Esophagus (tissue), 2 donors: ENCODE data around the gene MAN2A1. TPM values are rescaled to one million over a fixed set of nuclear protein-coding genes. Genes with fewer than 3 reads are reported as not detected.

ENCODE experiments used
- H3K27ac ChIP-seq, 2 donors: one replicate each; pipeline ENCODE4 v1.5.1; 2013; ENCODE audit warnings: low read depth in 2 of 2, mild to moderate bottlenecking in 2 of 2, inconsistent platforms in 1 of 2, low read length in 1 of 2, moderate library complexity in 1 of 2
- H3K27me3 ChIP-seq, 2 donors: one replicate each; pipeline ENCODE4 v1.6.1; 2013; ENCODE audit warnings: low read length in 2 of 2, control low read depth in 1 of 2, mild to moderate bottlenecking in 1 of 2; ENCODE audit not compliant: insufficient read depth in 2 of 2, control insufficient read depth in 1 of 2
- H3K36me3 ChIP-seq, 2 donors: one replicate each; pipeline ENCODE4 v1.6.1; 2013; ENCODE audit warnings: low read length in 1 of 2; ENCODE audit not compliant: control insufficient read depth in 2 of 2, insufficient read depth in 2 of 2
- H3K4me1 ChIP-seq, 2 donors: one replicate each; pipeline ENCODE4 v1.6.1; 2013; ENCODE audit warnings: low read length in 1 of 2; ENCODE audit not compliant: control insufficient read depth in 2 of 2, insufficient read depth in 2 of 2
- H3K4me3 ChIP-seq, 2 donors: one replicate each; pipeline ENCODE4 v1.5.1; 2013; ENCODE audit warnings: low read length in 2 of 2, mild to moderate bottlenecking in 2 of 2, low read depth in 1 of 2, moderate library complexity in 1 of 2
- H3K9me3 ChIP-seq, 2 donors: one replicate each; pipeline ENCODE4 v1.6.1; 2013; ENCODE audit warnings: mild to moderate bottlenecking in 2 of 2, low read depth in 1 of 2, low read length in 1 of 2, moderate library complexity in 1 of 2; ENCODE audit not compliant: control insufficient read depth in 2 of 2, insufficient read depth in 1 of 2
- WGBS, 2 donors: extraction: QIAGEN DNeasy Blood & Tissue Kit; methylation state at CpG; one replicate each; pipeline ENCODE4 v1.1.7; 2013; 5-methylcytosine and 5-hydroxymethylcytosine counted together
- polyA plus RNA-seq, 2 donors: library from polyadenylated mRNA; stranded (reverse); fragments of 200-250 nt; gene quantifications; one replicate each; pipeline ENCODE4 v1.2.3, GENCODE V29; 2013
- donor health status: healthy with polysubstance abuse.
- donor health status: Bipolar disorder and iron deficiency.

MAN2A1 gene
- polyA plus RNA-seq, 2 donors: 4.9 to 6.5 TPM

DNA sequence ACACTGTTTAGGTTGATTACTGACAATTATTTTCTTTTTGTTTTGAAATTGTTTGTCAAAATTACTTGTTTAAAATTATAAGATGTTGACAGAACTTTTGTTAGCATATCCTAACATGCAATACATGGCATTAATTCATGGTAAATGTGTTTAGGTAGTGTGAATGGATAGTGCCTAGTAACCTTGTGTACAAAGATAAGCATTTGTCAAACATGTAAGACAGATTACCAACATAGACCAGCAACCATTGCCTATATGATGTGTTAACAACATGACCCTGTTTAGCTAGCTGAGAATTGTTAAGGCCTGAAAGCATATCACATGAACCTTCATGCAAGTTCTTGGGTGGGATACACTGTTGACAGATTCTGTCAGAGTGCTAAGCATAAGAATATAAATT, 13.4 kb downstream of the MAN2A1 start:
- no peaks in the 10 kb centered on the region for H3K27me3 ChIP-seq
- peaks cover 2 to 5% of the 10 kb centered on the region in 2 donors for H3K4me1 ChIP-seq
- H3K36me3 ChIP-seq: no peaks in the 10 kb centered on the region
- no peak overlapping the region for H3K4me3 ChIP-seq
- no peaks in the 10 kb centered on the region for H3K9me3 ChIP-seq
- no peak overlapping the region for H3K27ac ChIP-seq

DNA sequence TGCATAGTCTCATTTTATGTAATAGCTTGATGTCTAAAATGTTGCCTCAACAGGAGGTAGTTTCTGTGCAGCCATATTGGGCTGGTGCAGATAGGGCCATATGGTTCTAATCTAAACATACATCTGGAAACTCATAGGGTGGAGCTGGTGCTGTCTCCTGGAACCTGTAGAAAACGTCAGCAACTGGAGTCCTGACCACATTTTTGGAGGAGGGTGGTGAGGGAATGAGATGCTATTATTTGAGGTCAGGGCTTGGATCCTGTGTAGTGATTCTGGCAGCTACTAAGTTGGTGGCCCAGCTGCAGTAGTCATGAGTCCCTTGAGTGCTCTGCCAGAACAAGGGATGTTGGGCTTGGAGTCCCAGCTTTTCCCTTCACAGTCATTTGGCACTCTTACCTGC, 14.1 kb downstream of the MAN2A1 start:
- Histone ChIP-seq H3K4me3 (no peak overlapping the region), H3K36me3 (no peaks in the 10 kb centered on the region), H3K27ac (no peak overlapping the region), H3K9me3 (no peaks in the 10 kb centered on the region), H3K27me3 (no peaks in the 10 kb centered on the region), H3K4me1 (peaks cover 2 to 5% of the 10 kb centered on the region in 2 donors)
- WGBS, 2 donors: 29 to 36% methylated on average over 1 of the region's 1 CpG

GRCh38 chr5:109704282-109704952, 14.7 kb downstream of the MAN2A1 start:
- H3K27ac ChIP-seq: no peak overlapping the region
- no peaks in the 10 kb centered on the region for H3K9me3 ChIP-seq
- 73 to 75% methylated on average over 10 of the region's 10 CpGs for WGBS, 2 donors
- H3K4me3 ChIP-seq: no peak overlapping the region
- peaks cover 2 to 5% of the 10 kb centered on the region in 2 donors for H3K4me1 ChIP-seq
- H3K36me3 ChIP-seq: no peaks in the 10 kb centered on the region
- no peaks in the 10 kb centered on the region for H3K27me3 ChIP-seq

DNA sequence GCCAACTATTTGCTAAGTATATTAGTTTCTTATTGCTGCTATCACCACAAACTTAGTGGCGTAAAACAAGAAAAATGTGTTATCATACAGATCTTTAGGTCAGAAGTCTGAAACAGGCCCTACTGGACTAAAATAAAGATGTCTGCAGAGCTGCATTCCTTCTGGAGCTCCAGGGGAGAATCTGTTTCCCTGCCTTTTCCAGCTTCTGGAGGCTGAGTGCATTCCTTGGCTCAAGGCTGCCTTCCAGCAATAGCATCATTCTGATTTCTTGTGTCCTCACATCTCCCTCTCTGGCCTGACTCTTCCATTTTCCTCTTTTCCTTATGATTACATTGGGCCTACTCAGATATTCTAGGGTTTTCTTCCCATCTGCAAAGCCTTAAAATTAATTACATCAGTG, 15.9 kb downstream of the MAN2A1 start:
- no peak overlapping the region for H3K27ac ChIP-seq
- no peaks in the 10 kb centered on the region for H3K9me3 ChIP-seq
- 96% methylated on average over 1 of the region's 1 CpG for WGBS, 2 donors
- H3K4me1 ChIP-seq: peaks cover 2 to 5% of the 10 kb centered on the region in 2 donors
- no peaks in the 10 kb centered on the region for H3K36me3 ChIP-seq
- H3K4me3 ChIP-seq: no peak overlapping the region
- no peaks in the 10 kb centered on the region for H3K27me3 ChIP-seq

GRCh38 chr5:109706095-109706494, 16.4 kb downstream of the MAN2A1 start:
- H3K36me3 ChIP-seq: no peaks in the 10 kb centered on the region
- no peak overlapping the region for H3K27ac ChIP-seq
- H3K9me3 ChIP-seq: no peaks in the 10 kb centered on the region
- WGBS, 2 donors: 95 to 98% methylated on average over 1 of the region's 1 CpG
- H3K27me3 ChIP-seq: no peaks in the 10 kb centered on the region
- peaks cover 2 to 5% of the 10 kb centered on the region in 2 donors for H3K4me1 ChIP-seq
- no peak overlapping the region for H3K4me3 ChIP-seq

DNA sequence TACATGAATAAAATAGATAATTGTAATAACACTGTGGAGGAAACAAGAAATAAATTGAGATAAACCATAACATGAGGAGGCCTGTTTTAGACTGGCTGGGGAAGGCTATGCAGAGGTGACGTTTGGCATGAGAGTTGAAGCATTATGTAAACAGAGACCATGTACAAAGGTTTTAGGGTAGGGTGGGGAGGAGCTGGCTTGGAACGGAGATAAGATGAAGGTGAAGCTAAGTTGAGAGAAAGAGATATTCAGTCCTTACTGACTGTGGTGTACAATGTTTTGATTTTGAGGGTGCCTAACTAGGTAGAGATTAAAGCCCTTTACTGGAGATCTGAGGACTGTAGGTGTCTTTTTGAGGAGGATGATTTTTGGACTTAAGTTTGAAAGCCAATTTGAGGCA, 17.8 kb downstream of the MAN2A1 start:
- Histone ChIP-seq H3K4me3 (no peak overlapping the region), H3K4me1 (peaks cover 2 to 5% of the 10 kb centered on the region in 2 donors), H3K27me3 (no peaks in the 10 kb centered on the region), H3K36me3 (no peaks in the 10 kb centered on the region), H3K27ac (no peak overlapping the region), H3K9me3 (no peaks in the 10 kb centered on the region)
- WGBS, 2 donors: 59 to 74% methylated on average over 2 of the region's 2 CpGs

DNA sequence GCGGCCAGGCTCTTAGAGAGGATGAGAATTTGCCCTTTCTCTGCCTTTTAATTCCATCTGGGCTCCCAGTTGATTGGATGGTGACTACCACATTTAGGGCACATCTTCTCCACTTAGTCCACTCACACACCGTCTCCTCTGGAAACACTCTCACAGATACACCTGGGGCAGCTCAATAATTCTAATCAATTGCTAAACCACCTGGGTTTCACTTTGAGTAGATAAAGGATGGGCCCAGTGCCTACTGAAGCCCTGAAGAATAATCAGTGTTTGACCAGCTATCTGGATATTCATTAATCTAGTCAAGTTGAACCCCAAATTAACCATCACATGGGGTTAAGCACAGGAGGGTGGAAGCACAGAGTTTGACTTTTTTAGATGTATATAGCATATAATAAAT, 19.1 kb downstream of the MAN2A1 start:
- no peak overlapping the region for H3K4me3 ChIP-seq
- peaks cover 2 to 5% of the 10 kb centered on the region in 2 donors for H3K4me1 ChIP-seq
- H3K27ac ChIP-seq: no peak overlapping the region
- H3K36me3 ChIP-seq: no peaks in the 10 kb centered on the region
- WGBS, 2 donors: 90 to 97% methylated on average over 2 of the region's 2 CpGs
- H3K9me3 ChIP-seq: no peaks in the 10 kb centered on the region
- H3K27me3 ChIP-seq: no peaks in the 10 kb centered on the region

DNA sequence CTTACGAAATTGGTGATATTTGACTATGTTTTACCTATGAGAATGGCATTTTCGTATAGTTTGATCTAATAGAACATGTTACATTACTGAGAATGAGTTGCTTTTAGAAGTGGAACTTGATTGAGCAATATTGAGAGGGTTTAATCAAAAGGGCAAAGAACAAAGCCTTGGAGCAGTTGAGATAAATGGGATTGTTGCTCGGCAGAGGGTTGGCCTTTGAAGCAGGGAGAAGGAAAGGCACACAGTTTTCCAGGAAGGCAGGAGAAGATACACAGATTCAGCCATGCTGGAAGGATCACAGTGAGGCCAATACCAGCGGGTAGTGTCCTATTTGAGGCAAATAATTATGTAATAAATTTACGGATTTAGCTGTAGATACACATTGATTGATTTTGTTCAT, 19.5 kb downstream of the MAN2A1 start:
- Histone ChIP-seq H3K27me3 (no peaks in the 10 kb centered on the region), H3K36me3 (no peaks in the 10 kb centered on the region), H3K4me1 (peaks cover 2 to 3% of the 10 kb centered on the region in 2 donors), H3K4me3 (no peak overlapping the region), H3K27ac (no peak overlapping the region), H3K9me3 (no peaks in the 10 kb centered on the region)
- 73 to 92% methylated on average over 5 of the region's 5 CpGs for WGBS, 2 donors

- H3K4me3 ChIP-seq: no peak overlapping the region
- H3K4me1 ChIP-seq: peaks cover 0 to 2% of the 10 kb centered on the region in 2 donors
- no peak overlapping the region for H3K27ac ChIP-seq
- H3K9me3 ChIP-seq: no peaks in the 10 kb centered on the region
- no peaks in the 10 kb centered on the region for H3K36me3 ChIP-seq
- no peaks in the 10 kb centered on the region for H3K27me3 ChIP-seq
Measured at GRCh38 chr5:109711673-109712072, 21.9 kb downstream of the MAN2A1 start.

- no peak overlapping the region for H3K27ac ChIP-seq
- H3K36me3 ChIP-seq: no peaks in the 10 kb centered on the region
- no peaks in the 10 kb centered on the region for H3K27me3 ChIP-seq
- no peaks in the 10 kb centered on the region for H3K9me3 ChIP-seq
- WGBS, 2 donors: 77 to 80% methylated on average over 3 of the region's 3 CpGs
- no peak overlapping the region for H3K4me3 ChIP-seq
- H3K4me1 ChIP-seq: no peaks in the 10 kb centered on the region
Measured at GRCh38 chr5:109713453-109713852, 23.7 kb downstream of the MAN2A1 start.
